ENCODE data around the gene FGF12.

DNA sequence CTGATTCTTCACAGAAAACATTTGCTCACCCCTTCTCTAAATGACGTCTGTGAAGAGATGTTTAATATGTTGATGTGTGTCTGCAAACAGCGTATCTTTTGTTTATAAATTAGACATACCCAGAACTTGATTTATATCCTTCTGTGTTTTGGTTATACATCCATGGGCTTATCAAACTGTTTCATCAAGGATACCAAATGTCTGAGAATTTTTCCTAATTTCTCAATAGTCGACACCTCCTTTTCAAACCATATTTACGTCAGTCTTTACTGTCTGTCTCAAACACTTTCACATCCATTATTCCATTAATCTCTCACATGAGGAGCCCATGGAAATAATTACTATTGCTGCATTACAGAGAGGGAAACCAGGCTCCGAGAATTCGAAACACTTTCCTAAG is 85.4 kb downstream of the FGF12 start:
- no peak for TF ChIP-seq CTCF (IDR thresholded peaks at IDR 0.05)
- TF ChIP-seq POLR2A (IDR thresholded peaks at IDR 0.05): no peak
